ENCODE data around the gene CD40LG. TPM values are rescaled to one million over a fixed set of nuclear protein-coding genes. Genes with fewer than 3 reads are reported as not detected.

CD40LG gene
- 0.03 TPM for polyA plus RNA-seq (2013, experiment 1 of 2)
- 0.04 TPM for polyA plus RNA-seq (2013, experiment 2 of 2)

DNA sequence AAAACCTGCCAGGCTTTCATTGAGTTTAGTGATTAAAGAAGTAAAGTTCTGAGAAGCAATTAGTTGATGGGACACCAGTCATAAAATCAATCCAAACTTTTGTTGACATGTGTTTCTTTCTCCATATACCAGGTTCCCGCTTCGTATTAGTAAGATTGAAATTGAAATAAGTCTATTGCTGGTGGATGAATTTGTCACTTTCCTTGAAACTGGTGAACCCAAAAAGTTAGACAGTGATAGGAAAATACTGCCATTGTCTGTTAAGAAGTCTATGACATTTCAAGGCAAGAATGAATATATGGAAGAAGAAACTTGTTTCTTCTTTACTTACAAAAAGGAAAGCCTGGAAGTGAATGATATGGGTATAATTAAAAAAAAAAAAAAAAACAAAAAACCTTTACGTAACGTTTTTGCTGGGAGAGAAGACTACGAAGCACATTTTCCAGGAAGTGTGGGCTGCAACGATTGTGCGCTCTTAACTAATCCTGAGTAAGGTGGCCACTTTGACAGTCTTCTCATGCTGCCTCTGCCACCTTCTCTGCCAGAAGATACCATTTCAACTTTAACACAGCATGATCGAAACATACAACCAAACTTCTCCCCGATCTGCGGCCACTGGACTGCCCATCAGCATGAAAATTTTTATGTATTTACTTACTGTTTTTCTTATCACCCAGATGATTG, at the start of gene CD40LG:
CD40LG (plus strand) TSS at position 482 of the 684 bp plus-strand sequence; CDS start at position 573, 91 bp downstream.
- Histone ChIP-seq H4K8ac (ENCODE audit: low read depth, low read length) (no peak within 1 kb of the TSS), H4K91ac (ENCODE audit: low read depth, low read length, poor library complexity) (no peak within 1 kb of the TSS), H3K14ac (ENCODE audit: low read length) (no peak within 1 kb of the TSS), H2BK120ac (ENCODE audit: low read depth, low read length) (no peak within 1 kb of the TSS), H2BK15ac (ENCODE audit: low read length) (no peak within 1 kb of the TSS), H3K27me3 (ENCODE audit: control insufficient read depth in 3 of 3, insufficient read depth in 3 of 3, low read depth in 1 of 3, low read length in 3 of 3) (peaks cover 0 to 48% (median 0%) of the 10 kb centered on the region in 3 experiments), H3K9ac (ENCODE audit: low read depth, low read length, poor library complexity) (no peak within 1 kb of the TSS), H3K4me1 (ENCODE audit: control insufficient read depth in 2 of 2, insufficient read depth in 1 of 2, low read depth in 1 of 2, low read length in 2 of 2) (no peaks in the 10 kb centered on the region), H3K4me2 (ENCODE audit: insufficient read depth, low read length, poor library complexity, severe bottlenecking) (no peak within 1 kb of the TSS), H3K4me3 (ENCODE audit: low read length in 2 of 2) (no peak within 1 kb of the TSS), H3K9me3 (replicated peaks in 1 of 2; ENCODE audit: control insufficient read depth in 2 of 2, insufficient read depth in 1 of 2, low read depth in 1 of 2, low read length in 2 of 2) (no peaks in the 10 kb centered on the region), H3K27ac (replicated peaks; ENCODE audit: low read length) (no peak within 1 kb of the TSS), H3K23ac (ENCODE audit: low read depth, low read length, poor library complexity) (no peak within 1 kb of the TSS), H2AK5ac (ENCODE audit: low read depth, low read length) (no peak within 1 kb of the TSS), H2AFZ (ENCODE audit: low read length) (no peak within 1 kb of the TSS), H2BK12ac (ENCODE audit: low read length) (no peak within 1 kb of the TSS), H3K4ac (ENCODE audit: low read length) (no peak within 1 kb of the TSS), H2BK5ac (ENCODE audit: low read length) (no peak within 1 kb of the TSS), H3K36me3 (replicated peaks in 1 of 2; ENCODE audit: control insufficient read depth in 2 of 2, insufficient read depth in 2 of 2, low read length in 2 of 2) (no peaks in the 10 kb centered on the region), H3K18ac (ENCODE audit: low read length) (no peak within 1 kb of the TSS), H3K79me1 (ENCODE audit: low read depth, low read length) (no peaks in the 10 kb centered on the region)
- DNase-seq (ENCODE audit: low spot score), result no peak
- WGBS, 2 donors (ENCODE audit: extremely low coverage in 2 of 2, insufficient read length in 2 of 2, insufficient replicate concordance in 1 of 2), result no CpG with 5 or more reads among the region's 10 CpGs

DNA sequence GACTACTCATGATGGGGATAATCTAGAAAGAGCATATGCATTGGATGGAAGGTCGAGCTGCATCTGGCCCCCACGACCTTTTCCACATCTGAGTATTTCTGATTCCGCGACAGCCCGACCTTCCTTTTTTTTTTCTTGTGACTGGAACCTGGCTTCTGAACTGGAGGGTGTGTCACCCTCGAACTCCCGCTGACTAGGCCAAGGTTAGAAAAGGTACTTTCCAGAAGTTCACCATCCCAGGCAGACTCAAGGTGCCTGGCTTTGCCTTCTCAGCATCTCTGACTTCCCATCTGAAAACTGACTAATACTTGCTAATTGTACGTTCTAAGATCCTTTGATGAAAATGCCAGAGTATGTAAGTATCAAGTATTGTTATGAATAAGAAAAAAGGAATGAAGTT, 49.3 kb upstream of the CD40LG start:
- Histone ChIP-seq H3K4me3 (ENCODE audit: low read length in 2 of 2) (no peak overlapping the region), H2AK5ac (ENCODE audit: low read depth, low read length) (no peak overlapping the region), H3K9me3 (replicated peaks in 1 of 2; ENCODE audit: control insufficient read depth in 2 of 2, insufficient read depth in 1 of 2, low read depth in 1 of 2, low read length in 2 of 2) (no peaks in the 10 kb centered on the region), H3K4me2 (ENCODE audit: insufficient read depth, low read length, poor library complexity, severe bottlenecking) (no peak overlapping the region), H3K4me1 (ENCODE audit: control insufficient read depth in 2 of 2, insufficient read depth in 1 of 2, low read depth in 1 of 2, low read length in 2 of 2) (no peaks in the 10 kb centered on the region), H4K91ac (ENCODE audit: low read depth, low read length, poor library complexity) (no peak overlapping the region), H3K27ac (replicated peaks; ENCODE audit: low read length) (no peak overlapping the region), H3K14ac (ENCODE audit: low read length) (no peak overlapping the region), H3K36me3 (replicated peaks in 1 of 2; ENCODE audit: control insufficient read depth in 2 of 2, insufficient read depth in 2 of 2, low read length in 2 of 2) (no peaks in the 10 kb centered on the region), H2BK120ac (ENCODE audit: low read depth, low read length) (no peak overlapping the region), H4K8ac (ENCODE audit: low read depth, low read length) (no peak overlapping the region), H3K79me1 (ENCODE audit: low read depth, low read length) (no peaks in the 10 kb centered on the region), H3K23ac (ENCODE audit: low read depth, low read length, poor library complexity) (no peak overlapping the region), H2BK12ac (ENCODE audit: low read length) (no peak overlapping the region), H3K18ac (ENCODE audit: low read length) (no peak overlapping the region), H2BK5ac (ENCODE audit: low read length) (no peak overlapping the region), H3K9ac (ENCODE audit: low read depth, low read length, poor library complexity) (no peak overlapping the region), H2AFZ (ENCODE audit: low read length) (no peak overlapping the region), H3K27me3 (ENCODE audit: control insufficient read depth in 3 of 3, insufficient read depth in 3 of 3, low read depth in 1 of 3, low read length in 3 of 3) (peaks cover 0 to 12% (median 0%) of the 10 kb centered on the region in 3 experiments), H2BK15ac (ENCODE audit: low read length) (no peak overlapping the region), H3K4ac (ENCODE audit: low read length) (no peak overlapping the region)
- DNase-seq (ENCODE audit: low spot score), result no peak
- no CpG with 5 or more reads among the region's 8 CpGs for WGBS, 2 donors (ENCODE audit: extremely low coverage in 2 of 2, insufficient read length in 2 of 2, insufficient replicate concordance in 1 of 2)

GRCh38 chrX:136600059-136600458, 47.9 kb upstream of the CD40LG start:
- no peak overlapping the region for H2AFZ ChIP-seq (ENCODE audit: low read length)
- peaks cover 0 to 12% (median 0%) of the 10 kb centered on the region in 3 experiments for H3K27me3 ChIP-seq (ENCODE audit: control insufficient read depth in 3 of 3, insufficient read depth in 3 of 3, low read depth in 1 of 3, low read length in 3 of 3)
- no CpG with 5 or more reads among the region's 1 CpG for WGBS, 2 donors (ENCODE audit: extremely low coverage in 2 of 2, insufficient read length in 2 of 2, insufficient replicate concordance in 1 of 2)
- H3K18ac ChIP-seq (ENCODE audit: low read length), result no peak overlapping the region
- DNase-seq (ENCODE audit: low spot score), result no peak
- H3K4me1 ChIP-seq (ENCODE audit: control insufficient read depth in 2 of 2, insufficient read depth in 1 of 2, low read depth in 1 of 2, low read length in 2 of 2), result no peaks in the 10 kb centered on the region
- H2BK15ac ChIP-seq (ENCODE audit: low read length), result no peak overlapping the region
- no peak overlapping the region for H3K14ac ChIP-seq (ENCODE audit: low read length)
- H3K4me3 ChIP-seq (ENCODE audit: low read length in 2 of 2), result no peak overlapping the region
- no peaks in the 10 kb centered on the region for H3K36me3 ChIP-seq (replicated peaks in 1 of 2; ENCODE audit: control insufficient read depth in 2 of 2, insufficient read depth in 2 of 2, low read length in 2 of 2)
- H3K27ac ChIP-seq (replicated peaks; ENCODE audit: low read length), result no peak overlapping the region
- no peak overlapping the region for H3K9ac ChIP-seq (ENCODE audit: low read depth, low read length, poor library complexity)
- no peak overlapping the region for H3K23ac ChIP-seq (ENCODE audit: low read depth, low read length, poor library complexity)
- H3K79me1 ChIP-seq (ENCODE audit: low read depth, low read length), result no peaks in the 10 kb centered on the region
- no peak overlapping the region for H3K4ac ChIP-seq (ENCODE audit: low read length)
- no peak overlapping the region for H2AK5ac ChIP-seq (ENCODE audit: low read depth, low read length)
- no peak overlapping the region for H2BK5ac ChIP-seq (ENCODE audit: low read length)
- no peak overlapping the region for H4K8ac ChIP-seq (ENCODE audit: low read depth, low read length)
- H3K9me3 ChIP-seq (replicated peaks in 1 of 2; ENCODE audit: control insufficient read depth in 2 of 2, insufficient read depth in 1 of 2, low read depth in 1 of 2, low read length in 2 of 2), result no peaks in the 10 kb centered on the region
- H3K4me2 ChIP-seq (ENCODE audit: insufficient read depth, low read length, poor library complexity, severe bottlenecking), result no peak overlapping the region
- no peak overlapping the region for H2BK12ac ChIP-seq (ENCODE audit: low read length)
- no peak overlapping the region for H2BK120ac ChIP-seq (ENCODE audit: low read depth, low read length)
- H4K91ac ChIP-seq (ENCODE audit: low read depth, low read length, poor library complexity), result no peak overlapping the region

DNA sequence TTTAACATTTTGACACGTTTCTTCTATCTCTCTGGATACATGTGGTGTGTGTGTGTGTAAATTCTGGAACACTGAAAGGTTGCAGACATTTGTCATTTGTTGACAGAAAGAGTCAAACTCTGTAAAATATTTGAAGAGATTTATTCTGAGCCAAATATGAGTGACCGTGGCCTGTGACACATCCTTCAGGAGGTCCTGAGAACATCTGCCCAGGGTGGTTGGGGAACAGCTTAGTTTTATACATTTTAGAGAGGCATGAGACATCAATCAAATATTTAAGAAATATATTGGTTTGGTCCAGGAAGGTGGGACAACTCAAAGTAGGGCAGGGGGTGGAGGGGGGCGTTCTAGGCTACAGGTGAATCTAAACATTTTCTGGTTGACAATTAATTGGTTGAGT, 40.7 kb upstream of the CD40LG start:
- Histone ChIP-seq H2BK15ac (ENCODE audit: low read length) (no peak overlapping the region), H3K23ac (ENCODE audit: low read depth, low read length, poor library complexity) (no peak overlapping the region), H3K27me3 (ENCODE audit: control insufficient read depth in 3 of 3, insufficient read depth in 3 of 3, low read depth in 1 of 3, low read length in 3 of 3) (peaks cover 0 to 2% (median 0%) of the 10 kb centered on the region in 3 experiments), H3K4me2 (ENCODE audit: insufficient read depth, low read length, poor library complexity, severe bottlenecking) (no peak overlapping the region), H3K4me3 (ENCODE audit: low read length in 2 of 2) (no peak overlapping the region), H2BK5ac (ENCODE audit: low read length) (no peak overlapping the region), H3K79me1 (ENCODE audit: low read depth, low read length) (no peaks in the 10 kb centered on the region), H3K9ac (ENCODE audit: low read depth, low read length, poor library complexity) (no peak overlapping the region), H2BK12ac (ENCODE audit: low read length) (no peak overlapping the region), H4K91ac (ENCODE audit: low read depth, low read length, poor library complexity) (no peak overlapping the region), H3K18ac (ENCODE audit: low read length) (no peak overlapping the region), H4K8ac (ENCODE audit: low read depth, low read length) (no peak overlapping the region), H3K36me3 (replicated peaks in 1 of 2; ENCODE audit: control insufficient read depth in 2 of 2, insufficient read depth in 2 of 2, low read length in 2 of 2) (no peaks in the 10 kb centered on the region), H2AK5ac (ENCODE audit: low read depth, low read length) (no peak overlapping the region), H3K14ac (ENCODE audit: low read length) (no peak overlapping the region), H3K4me1 (ENCODE audit: control insufficient read depth in 2 of 2, insufficient read depth in 1 of 2, low read depth in 1 of 2, low read length in 2 of 2) (no peaks in the 10 kb centered on the region), H3K4ac (ENCODE audit: low read length) (no peak overlapping the region), H2AFZ (ENCODE audit: low read length) (no peak overlapping the region), H3K27ac (replicated peaks; ENCODE audit: low read length) (no peak overlapping the region), H3K9me3 (replicated peaks in 1 of 2; ENCODE audit: control insufficient read depth in 2 of 2, insufficient read depth in 1 of 2, low read depth in 1 of 2, low read length in 2 of 2) (no peaks in the 10 kb centered on the region), H2BK120ac (ENCODE audit: low read depth, low read length) (no peak overlapping the region)
- DNase-seq (ENCODE audit: low spot score), result no peak
- WGBS, 2 donors (ENCODE audit: extremely low coverage in 2 of 2, insufficient read length in 2 of 2, insufficient replicate concordance in 1 of 2), result no CpG with 5 or more reads among the region's 3 CpGs

Measured in neuronal stem cell (in vitro differentiated cells).